ENCODE results near the gene ABLIM2.

The ABLIM2 gene

DNA sequence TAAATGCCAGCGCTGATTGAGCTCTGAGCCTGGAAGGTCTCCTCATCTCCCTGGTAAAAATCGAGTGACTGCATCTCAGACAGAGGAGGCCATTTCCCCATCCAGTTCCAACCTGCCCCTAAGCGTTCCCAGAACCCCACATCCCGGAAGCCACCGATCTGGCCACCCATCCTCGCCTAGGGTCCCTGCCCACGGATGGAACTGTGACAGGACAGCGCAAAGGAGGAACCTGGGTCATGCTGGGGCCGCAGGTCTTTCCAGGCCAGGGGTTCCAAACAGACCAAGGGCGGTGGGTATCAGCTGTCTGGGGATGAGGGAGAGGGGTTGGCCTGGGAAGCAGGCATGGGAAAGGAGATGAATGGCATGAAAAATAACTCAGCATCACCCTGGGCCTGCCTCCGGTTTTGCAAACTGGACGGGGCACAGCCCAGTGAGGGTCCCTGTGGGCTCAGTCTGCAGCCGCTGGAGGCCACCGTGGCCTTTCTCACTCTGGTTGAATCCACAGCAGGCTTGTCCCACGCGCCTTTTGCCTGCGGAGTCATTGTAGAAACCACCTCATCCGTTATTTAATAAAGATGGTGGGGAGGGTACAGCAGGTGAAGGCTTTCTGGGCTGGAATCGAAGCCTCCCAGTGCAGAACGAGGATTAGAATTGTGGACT, 49.1 kb downstream of the ABLIM2 start:
- H3K27ac ChIP-seq, result no peak overlapping the region

DNA sequence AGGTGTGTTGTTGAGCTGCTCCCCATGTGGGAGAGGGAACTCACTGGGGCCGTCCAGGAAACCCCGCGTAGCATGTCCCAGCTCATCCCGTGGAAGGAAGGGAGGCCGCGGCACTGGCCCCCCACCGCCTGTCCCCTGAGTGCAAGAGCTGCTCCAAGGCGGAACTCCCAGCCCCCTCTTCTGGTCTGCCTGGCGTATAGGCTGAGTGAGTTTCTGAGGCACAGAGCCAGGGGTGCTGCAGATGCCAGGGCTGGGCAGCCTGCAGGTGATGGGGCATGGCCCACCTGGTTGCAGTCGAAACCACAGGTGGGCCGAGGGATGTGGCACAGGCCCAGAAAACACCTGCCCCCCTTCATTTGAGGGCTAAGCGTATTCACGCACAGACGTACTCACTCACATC, 49.6 kb downstream of the ABLIM2 start:
- no peak overlapping the region for H3K27ac ChIP-seq
- TF ChIP-seq, protein P1, sequence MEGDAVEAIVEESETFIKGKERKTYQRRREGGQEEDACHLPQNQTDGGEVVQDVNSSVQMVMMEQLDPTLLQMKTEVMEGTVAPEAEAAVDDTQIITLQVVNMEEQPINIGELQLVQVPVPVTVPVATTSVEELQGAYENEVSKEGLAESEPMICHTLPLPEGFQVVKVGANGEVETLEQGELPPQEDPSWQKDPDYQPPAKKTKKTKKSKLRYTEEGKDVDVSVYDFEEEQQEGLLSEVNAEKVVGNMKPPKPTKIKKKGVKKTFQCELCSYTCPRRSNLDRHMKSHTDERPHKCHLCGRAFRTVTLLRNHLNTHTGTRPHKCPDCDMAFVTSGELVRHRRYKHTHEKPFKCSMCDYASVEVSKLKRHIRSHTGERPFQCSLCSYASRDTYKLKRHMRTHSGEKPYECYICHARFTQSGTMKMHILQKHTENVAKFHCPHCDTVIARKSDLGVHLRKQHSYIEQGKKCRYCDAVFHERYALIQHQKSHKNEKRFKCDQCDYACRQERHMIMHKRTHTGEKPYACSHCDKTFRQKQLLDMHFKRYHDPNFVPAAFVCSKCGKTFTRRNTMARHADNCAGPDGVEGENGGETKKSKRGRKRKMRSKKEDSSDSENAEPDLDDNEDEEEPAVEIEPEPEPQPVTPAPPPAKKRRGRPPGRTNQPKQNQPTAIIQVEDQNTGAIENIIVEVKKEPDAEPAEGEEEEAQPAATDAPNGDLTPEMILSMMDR (conservative IDR thresholded peaks at IDR 0.05), result no peak
- no peak for TF ChIP-seq ZFX (IDR thresholded peaks at IDR 0.05)

More for the DNA sequence above, 49.1 kb downstream of the ABLIM2 start:
- TF ChIP-seq, protein P1 (conservative IDR thresholded peaks at IDR 0.05), result no peak
- no peak for TF ChIP-seq ZFX (IDR thresholded peaks at IDR 0.05)

DNA sequence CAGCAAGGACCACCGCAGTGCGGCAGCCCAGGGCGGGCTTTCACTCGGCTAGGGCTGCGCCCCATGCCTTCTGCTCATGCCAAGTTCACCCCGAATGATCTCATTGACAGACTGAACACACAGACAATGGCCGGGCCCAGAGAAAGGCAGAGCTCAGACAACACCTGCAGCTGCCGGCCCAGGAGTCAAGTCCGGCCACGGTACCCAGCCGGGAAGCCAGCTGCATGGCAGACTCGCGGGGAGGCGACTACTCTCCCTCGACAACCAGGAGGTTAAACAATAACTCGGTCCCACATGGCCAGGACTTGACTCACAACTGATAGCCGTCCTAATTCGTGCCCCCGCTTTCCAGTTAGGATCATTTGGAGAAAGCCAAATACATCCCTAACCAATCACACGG, 50.4 kb downstream of the ABLIM2 start:
- TF ChIP-seq, protein P1 (conservative IDR thresholded peaks at IDR 0.05), result no peak
- TF ChIP-seq ZFX (IDR thresholded peaks at IDR 0.05), result no peak
- H3K27ac ChIP-seq, result no peak overlapping the region

DNA sequence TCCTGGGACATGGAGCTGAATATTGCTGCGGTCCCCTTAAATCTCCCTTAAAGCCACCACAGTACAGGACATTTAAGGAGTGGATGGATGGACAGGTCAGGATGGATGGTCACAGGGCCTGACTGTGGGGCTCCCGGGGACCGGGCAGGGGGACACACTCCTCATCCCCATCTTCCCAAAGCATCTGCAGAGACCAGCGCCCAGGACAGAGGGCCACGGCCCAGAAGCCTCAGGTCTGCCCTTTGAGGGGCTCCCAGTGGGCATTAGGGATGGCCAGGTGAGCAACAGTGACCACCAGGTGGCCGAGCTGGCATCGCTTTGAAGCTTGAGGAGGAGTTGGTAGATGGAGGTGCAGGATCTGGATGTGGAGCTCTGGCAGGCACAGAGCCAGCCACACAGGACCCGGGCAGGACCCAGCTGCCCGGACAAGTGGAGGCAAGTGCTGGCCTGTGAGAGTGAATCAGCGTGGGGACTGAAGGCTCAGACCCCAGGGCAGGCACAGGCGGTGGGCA, 51.4 kb downstream of the ABLIM2 start:
- TF ChIP-seq ZFX (IDR thresholded peaks at IDR 0.05), result no peak
- TF ChIP-seq, protein P1 (conservative IDR thresholded peaks at IDR 0.05), result no peak
- no peak overlapping the region for H3K27ac ChIP-seq

DNA sequence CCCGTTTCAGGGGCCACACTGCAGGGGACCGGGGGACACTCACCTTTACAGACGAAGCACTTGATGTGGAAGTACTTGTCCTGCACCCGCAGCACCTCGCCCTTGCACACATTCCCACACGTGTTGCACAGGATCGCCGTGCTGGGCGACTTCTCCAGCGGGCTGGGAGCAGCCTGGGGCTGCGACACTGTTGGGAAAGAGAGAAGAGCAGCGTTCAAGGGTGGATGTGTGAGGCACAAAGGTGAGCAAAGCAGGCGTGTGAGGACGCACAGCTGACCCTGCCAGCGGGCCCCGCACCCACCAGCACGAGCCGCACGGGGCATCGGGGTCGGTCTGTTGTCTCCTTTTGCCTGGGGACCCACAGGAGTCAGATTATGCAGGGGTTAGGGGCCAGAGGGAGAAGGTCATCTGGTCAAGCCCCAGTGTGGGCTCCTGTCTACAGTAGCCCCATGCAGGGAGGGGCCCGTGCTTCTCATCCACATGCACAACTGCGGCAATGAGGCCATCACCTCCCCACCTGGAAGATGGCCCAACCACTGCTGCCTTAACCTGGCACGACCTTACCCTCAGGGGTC, 52.1 kb downstream of the ABLIM2 start:
- no peak overlapping the region for H3K27ac ChIP-seq
- TF ChIP-seq, protein P1 (conservative IDR thresholded peaks at IDR 0.05), result no peak
- no peak for TF ChIP-seq ZFX (IDR thresholded peaks at IDR 0.05)

DNA sequence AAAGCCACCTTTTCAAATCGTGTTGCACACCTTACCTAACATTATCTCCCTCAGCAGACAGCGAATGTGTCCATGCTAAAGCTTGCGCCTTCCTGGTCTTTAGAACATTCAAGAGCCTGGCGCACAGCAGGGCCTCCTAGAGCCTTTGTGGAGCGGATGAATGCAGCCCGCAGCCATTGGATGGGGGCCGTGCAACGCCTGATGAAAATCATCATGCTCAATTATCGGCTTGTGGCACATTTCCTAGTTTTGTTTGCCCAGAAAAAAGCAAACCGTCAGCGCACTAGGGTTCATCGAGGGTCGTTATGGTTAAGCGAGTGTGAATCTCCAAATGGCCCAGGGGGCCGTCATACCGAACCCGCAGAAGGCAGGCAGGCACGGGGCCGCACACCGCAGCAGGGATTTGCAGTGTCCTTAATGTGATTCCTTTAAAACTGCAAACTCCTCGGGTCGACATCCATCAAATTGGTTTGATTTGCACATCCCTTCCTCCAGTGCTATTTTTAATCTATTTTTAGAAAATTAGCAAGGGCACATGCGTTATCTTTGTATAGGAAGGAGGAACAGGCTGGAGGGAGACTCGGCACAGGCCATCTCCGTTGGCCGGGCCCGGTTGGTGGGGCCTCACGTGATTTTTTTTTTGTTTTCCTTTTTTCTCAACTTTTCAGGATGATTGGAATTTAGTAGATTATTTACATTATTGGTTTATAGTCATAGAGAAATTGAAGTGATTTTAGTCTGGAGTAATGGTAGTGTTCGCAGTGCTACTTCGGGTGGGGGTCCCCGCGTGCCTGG, 53.1 kb downstream of the ABLIM2 start:
- TF ChIP-seq, protein P1 (conservative IDR thresholded peaks at IDR 0.05), result no peak
- TF ChIP-seq ZFX (IDR thresholded peaks at IDR 0.05), result no peak
- H3K27ac ChIP-seq, result no peak overlapping the region

Measured in C4-2B (cell line).